Esophagus mucosa (tissue), 1 donor: ENCODE results near the gene IL21R. TPM values are rescaled to one million over a fixed set of nuclear protein-coding genes. Genes with fewer than 3 reads are reported as not detected.

Source experiments
- ATAC-seq: fragments of 200-7000 bp; cut with Tn5 transposase; one replicate; pipeline ENCODE4 v1.9.1; 2020
- total RNA-seq: library from RNA; stranded (reverse); gene quantifications from one replicate; pipeline ENCODE4 v1.2.4, GENCODE V29; 2023
- donor health status: DM: yes; HTN: yes; CAD: no.

The IL21R gene
- total RNA-seq, 1 donor from 2014 or later: 0.56 TPM

DNA sequence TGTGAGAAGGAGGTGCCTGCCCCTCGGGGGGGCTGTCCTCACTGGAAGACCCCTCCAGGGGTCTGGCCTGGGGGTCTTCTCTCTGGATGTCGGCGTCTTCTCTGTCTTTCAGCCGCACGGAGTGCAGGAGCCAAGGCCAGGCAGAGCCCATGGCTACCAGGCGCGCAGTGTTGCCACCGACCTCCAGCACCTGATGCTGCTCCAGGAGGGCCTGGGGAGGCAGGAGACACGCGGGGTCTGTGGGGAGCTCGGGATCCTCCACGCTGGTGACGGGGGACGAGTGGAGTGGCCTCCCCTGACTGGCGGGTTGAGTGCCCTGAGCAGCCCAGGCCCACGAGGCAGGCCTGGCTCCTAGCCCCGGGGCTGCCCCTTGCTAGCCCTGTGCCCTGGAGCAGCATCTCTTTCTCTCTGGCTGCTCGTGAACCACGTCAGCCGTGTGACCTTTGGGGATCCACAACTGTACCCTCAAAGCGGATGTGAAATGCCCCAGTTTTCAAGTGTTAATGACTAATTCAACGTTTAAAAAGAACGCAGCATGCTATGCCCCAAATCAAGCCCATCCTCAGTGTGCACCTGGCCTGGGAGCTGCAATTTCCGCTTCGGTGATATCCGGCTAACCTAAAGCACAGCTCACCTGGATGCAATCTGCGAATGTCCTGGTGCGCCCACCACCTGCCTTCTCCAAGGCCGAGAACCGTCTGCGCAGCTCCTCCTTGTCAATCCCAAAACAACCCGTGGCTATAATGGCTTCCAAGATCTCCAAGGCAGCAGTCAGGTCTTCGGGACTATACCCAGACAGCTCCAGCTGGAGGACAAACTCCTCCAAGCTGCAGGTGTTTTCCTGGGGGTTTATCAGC is 62.9 kb downstream of the IL21R start:
- no peak for ATAC-seq

- ATAC-seq: no peak
These were observed 63.5 kb downstream of the IL21R start for GRCh38 chr16:27465483-27465879.

DNA sequence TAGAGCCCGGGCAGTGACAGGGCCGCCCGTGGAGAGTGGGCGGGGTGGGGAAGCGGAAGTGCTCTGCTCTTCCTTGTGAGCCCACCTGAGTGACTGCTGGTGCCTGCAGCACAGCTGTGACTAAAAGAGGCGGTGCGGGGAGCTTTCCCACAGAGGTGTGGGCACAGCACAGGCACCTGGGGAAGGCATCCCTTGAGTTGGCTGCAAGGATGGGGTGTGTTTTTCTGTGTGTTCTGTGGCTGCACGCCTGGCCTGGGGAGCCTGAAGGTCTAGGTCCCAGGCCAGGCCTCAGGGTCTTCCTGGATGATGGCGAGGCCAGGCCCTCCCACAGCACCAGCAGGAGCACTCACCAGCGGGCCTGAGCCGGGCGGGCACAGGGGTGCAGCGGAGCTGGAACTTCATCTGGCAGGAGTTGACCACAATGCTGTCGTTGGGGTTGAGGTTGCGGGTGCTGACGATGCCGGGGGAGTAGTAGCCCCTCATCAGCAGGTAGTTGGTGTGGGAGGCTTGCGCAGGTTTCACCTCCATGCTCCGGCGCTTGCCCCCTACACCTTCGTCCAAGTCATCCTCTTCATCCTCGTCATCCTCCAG is 67.1 kb downstream of the IL21R start:
- no peak for ATAC-seq

DNA sequence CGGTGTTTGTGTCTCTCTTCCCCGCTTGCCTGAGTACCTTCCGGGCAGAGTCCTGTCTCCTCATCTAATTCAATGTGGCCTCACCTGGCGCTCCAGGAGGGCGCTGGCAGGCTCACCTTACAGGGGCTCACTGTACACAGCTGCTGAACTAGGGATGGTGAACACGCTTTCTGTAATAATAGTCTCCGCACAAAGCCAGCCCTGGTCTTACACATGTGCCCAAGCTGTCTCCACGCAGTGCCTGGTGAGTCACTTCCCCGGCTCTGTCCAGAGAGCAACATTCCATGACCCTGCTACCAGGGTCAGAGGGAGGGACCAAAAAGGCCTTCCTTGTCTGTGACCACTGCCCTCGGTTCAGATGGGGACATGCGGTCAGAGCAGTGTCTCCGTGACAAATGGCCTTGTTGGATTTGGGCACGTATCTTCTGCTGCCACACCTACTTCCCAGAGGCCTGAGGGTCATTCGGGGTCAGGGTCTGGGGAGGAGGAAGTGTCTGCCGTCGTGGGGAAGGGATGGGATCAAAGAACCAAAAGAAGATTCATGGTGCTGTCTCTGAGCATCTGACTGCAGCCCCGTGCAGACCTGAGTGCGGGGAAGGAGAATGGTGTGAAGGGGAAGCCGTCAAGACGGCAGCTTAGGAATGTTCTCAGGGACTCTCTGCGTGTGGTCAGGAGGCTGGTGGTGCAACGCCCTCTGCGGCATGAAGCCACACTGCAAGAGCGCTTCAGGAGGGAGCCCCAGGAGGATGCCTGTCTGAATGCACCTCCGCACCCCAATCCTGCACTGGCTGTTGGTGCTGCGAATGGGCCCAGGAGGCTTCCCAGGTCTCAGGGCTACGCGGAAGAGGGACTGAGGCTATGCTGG is 68.8 kb downstream of the IL21R start:
- ATAC-seq: peak; percentile 46

DNA sequence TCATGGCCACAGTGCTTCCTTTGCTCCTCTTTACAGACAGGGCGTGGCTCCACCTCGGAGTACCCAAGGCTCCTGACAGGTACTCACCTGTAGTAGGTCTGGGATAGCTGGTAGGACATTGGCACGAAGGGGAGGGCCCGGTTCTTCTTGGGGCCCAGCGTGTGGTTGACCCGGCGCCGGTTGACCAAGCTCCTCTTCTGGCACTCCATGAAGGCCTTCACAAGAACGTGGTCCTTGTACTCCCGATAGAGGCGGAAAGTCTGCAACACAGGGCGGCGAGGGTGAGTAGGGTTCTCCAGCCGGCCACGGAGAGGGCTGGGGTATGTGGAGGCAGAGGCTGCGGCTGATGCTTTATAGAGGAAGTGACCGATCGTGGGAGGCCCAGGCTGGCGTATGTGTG is 69.7 kb downstream of the IL21R start:
- ATAC-seq: no peak

DNA sequence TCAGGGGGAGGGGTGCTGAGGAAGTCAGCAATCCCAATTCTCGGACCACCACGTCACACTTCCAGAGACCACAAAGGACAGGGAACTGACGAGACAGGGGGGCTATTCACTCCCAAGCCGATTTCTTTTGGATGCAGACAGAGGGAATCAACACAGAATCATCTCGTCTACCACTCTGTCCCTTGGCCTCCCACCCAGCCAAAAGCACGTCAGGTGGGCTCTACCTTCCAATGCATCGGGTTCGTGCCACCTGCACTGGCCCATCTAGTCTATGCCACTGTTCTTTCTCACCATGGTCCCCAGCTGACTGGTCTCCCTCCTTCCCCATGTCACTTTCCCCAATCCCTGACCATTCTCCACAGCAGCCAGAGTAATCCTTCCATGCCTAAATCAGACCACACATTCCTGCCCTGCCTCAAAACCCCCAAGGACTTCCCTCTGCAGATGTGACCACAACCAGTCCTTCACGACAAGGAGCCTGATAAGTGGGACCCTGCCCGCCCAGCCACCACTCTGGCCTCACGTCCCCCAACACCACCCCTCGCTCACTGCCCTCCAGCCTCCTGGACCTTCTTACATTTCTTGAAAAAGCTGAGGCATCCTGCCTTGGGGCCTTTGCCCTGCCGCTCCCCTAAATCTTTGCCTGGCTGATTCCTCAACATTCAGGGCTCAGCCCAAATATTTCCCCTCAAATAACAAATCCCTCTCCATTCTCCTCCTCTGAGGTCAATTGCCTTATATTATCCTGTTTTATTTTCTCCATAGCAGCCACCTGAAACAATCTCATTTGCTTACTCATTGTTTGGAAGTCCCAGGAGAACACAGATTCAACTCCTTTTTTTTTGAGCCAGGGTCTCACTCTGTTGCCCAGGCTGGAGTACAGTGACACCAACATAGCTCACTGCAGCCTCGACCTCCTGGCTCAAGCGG is 70.4 kb downstream of the IL21R start:
- ATAC-seq: no peak

DNA sequence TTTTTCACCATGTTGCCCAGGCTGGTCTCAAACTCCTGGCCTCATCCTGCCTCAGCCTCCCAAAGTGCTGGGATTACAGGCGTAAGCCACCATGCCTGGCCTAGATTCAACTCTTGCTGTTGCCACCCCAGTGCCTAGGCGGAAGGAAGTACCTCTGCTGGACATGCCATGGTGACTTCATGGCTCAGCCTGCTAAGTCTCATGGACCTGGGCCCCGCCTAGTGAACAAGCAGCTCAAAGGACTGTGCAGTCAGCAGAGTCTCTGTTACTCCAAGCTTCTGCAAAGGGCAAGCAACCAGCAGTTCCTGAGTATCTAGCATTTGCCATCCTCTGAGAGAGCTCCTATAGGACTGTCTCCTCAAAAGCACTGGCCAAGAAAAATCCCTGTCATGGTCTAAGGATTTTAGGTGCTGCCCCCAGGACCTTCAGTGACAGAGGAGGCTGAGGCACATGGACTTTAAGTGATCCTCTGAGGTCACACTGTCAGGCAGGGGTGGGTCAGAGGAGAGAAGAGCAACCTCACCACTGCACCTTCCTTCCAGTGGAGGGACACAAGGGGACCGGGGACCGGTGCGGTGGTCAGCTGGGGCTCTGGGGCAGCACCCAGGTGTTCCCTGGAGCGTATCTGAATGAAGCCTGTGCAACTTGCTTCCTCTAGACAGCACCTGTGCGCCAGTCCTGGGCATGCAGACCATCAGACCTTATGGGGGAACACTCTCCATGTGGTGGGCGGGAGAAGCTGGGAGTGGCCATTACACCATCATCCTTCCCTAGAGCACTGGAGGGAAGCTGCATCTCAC is 71.3 kb downstream of the IL21R start:
- ATAC-seq: peak; percentile 68

DNA sequence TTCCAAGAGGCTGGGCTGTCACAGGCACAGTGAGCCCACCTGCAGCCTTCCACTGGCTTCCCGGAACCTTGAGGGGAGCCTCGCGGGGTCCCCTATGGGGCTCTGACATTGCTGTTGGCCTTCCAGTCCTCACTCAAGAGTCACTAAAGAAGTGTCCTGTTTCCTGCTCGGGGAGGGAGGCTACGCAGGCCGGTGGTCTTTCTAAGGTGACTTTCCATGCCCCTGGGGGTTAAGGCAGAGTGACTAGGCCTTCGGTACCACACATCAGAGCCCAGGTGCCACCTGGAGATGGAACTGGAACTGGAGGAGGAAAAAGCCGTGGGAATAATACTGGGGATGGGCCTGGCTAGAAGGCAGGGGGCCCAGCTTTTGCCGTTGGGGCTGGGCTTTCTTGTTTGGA is 72.1 kb downstream of the IL21R start:
- no peak for ATAC-seq

- ATAC-seq: no peak
These were observed 72.9 kb downstream of the IL21R start for GRCh38 chr16:27474921-27475320.

GRCh38 chr16:27475561-27475960 is 73.6 kb downstream of the IL21R start:
- ATAC-seq: no peak

DNA sequence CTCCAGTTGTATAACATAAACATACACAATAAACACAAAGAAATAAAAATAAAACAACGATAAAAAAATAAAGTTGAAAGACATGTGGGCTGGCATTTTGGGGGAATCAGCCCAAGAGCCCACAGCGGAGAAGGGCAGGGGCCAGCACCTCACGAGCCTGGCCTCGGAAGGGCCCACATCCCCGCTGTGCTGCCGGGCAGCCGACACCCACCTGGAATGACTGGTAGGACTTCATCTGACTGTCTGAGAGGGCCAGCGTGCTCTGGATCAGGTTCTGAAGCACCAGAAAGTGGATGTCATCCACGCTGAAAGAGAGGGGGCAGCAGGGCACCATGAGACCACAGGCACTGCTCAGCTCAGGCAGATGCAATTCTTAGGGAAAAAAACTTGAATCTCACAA is 74.3 kb downstream of the IL21R start:
- ATAC-seq: no peak

DNA sequence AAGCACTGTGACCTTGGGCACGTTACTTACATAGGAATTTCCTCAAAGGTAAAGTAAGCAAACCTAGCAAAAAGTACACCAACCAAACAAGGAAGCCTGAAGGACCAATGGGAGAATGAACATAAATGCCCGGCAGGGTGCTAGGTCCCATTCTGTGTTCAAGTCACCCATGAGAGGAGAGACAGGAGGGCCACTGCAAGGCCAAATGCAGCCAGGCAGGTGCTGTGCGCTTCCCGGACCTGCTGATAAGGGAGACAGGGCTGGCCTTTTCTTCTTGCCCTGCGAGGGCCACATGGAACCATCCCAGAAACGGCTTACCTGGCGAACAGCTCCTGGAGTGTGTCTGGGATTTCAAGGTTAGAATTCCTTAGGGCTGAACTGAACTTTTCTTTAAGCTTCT is 78.8 kb downstream of the IL21R start:
- ATAC-seq: no peak

DNA sequence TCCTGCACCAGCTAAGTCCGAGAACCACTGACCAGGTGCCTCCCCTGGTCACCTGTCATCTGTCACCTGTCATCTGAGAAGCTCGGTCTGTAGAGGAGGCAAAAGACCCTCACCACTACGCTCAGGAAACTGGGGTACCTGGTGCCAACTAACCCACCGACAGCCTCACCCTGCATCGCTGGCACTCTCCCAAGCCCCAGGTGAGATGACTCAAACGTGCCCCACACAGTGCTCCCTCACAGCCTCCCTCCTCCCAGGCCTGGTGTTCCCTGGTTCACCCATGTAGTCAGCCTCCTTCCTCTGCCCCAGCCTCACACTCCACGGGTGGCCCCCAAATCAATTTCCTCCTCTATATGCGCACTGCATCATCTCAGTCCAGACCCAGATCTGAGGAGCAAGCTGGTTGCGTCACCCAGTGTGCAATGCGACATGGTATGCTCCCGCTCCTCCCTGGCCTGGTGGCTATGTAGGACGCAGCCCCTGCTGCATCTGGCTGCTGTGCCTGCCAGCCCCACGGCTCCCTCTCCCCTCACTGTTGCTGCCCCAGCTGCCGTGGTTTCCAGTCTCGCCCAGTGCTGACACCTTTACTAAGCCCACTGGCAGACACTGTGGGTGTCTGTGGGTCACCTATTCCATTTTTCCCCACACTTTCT is 79.4 kb downstream of the IL21R start:
- peak; percentile 25 for ATAC-seq

GRCh38 chr16:27482397-27483087 is 80.6 kb downstream of the IL21R start:
- no peak for ATAC-seq

DNA sequence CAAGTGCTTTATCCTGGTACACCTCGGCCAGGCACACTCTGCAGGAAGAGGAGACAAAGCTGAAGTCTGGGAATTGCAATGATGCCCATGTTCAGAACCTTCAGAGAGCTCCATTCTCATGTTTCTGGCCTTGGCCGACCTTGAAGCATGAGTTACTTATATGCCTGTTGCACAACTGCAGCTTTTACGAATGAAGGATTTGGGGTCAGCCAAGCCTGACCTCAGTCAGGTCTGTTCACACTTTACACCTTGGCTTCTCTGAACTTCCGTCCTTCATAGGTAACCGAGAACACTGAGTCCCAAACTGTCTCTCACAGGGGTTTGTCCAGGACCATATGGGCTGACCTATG is 81.1 kb downstream of the IL21R start:
- no peak for ATAC-seq

DNA sequence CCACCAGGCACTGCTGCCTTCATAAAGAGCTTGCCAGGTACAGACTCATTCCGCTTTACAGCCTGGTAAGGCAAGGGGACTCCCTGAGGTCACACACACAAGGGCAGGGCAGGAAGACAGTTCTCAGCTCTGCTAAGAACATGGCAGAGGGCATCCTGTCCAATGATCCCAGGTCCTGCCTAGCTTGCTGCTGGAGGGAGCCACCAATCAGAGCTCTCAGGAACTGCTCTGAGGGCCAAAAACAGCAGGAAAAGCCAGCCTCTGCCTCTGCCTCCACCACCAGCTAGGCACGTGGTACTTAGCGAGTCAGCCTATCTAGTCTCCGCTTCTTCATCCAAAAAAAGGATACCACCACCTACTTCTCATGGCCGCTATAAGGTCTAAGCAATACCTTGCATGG is 81.7 kb downstream of the IL21R start:
- peak; percentile 28 for ATAC-seq

- ATAC-seq: no peak
These were observed 83.2 kb downstream of the IL21R start for GRCh38 chr16:27485126-27485525.

- ATAC-seq: no peak
These were observed 83.8 kb downstream of the IL21R start for GRCh38 chr16:27485811-27486210.

DNA sequence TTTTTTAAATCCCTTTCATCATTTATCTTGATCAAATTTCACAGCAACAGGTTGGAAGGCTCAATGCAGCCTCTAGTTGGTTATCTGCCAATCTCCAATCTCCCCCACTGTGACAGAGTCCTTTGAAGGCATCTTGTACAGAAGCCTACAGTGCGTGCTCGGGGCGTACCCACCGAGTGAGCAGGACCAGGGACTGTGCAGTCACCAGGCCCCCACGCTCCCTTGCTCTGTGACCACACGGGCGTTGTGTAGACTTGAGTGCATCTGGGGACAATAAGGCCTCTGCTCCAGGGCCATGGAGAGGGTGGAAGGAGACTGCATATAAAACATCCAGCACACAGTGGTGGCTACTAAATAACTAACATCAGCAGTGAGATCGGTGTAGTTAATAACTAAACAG is 84.4 kb downstream of the IL21R start:
- no peak for ATAC-seq

DNA sequence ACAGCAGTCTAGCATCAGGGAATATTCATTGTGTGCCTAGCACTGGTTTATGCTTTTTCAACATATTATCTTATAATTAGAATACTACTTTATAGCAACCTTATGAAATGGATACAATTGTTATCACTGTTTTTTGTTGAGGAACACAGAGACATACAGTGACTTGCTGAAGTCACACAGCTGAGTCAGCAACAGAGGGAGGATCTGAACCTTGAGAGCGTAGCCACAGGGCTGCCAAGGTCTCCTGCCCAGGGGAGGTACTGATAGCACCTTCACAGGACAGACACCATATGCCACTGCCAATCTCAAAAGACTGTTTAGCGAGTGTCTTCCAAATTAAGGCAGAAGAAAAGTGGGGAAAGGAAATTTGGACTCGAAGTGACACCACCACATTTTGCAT is 84.8 kb downstream of the IL21R start:
- no peak for ATAC-seq
